Activated CD4-positive, CD25-positive, alpha-beta regulatory T cell treated with anti-CD3 and anti-CD28 coated beads, Interleukin-2, amount 50 U/mL, for 16 hours (primary cell): Measurements from ENCODE around the gene BRAT1.

Experiments used
- DNase-seq: peaks from one replicate; pipeline ENCODE4 v3.0.0-alpha.2; 2020; ENCODE audit warnings: low read depth, low spot score

BRAT1 gene

DNA sequence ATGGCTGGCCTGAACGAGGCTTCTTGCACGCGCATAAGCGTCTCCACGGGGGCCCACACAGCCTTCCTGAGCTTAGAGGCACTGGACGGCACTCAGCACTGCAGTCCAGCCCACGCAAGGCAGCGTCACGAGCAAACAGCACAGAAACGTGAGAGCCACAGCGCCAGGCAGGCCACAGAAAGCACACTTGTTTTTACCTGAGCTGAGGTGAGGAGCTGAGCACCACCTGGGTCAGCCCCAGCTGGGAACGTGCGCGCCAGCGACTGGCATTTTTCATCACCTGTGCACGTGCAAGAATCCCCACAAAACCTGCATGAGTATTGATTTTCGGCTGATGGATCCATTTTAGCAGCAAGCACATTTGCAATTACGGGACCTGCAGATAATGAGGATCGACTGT lies 30.1 kb upstream of the BRAT1 start:
- no peak for DNase-seq

DNA sequence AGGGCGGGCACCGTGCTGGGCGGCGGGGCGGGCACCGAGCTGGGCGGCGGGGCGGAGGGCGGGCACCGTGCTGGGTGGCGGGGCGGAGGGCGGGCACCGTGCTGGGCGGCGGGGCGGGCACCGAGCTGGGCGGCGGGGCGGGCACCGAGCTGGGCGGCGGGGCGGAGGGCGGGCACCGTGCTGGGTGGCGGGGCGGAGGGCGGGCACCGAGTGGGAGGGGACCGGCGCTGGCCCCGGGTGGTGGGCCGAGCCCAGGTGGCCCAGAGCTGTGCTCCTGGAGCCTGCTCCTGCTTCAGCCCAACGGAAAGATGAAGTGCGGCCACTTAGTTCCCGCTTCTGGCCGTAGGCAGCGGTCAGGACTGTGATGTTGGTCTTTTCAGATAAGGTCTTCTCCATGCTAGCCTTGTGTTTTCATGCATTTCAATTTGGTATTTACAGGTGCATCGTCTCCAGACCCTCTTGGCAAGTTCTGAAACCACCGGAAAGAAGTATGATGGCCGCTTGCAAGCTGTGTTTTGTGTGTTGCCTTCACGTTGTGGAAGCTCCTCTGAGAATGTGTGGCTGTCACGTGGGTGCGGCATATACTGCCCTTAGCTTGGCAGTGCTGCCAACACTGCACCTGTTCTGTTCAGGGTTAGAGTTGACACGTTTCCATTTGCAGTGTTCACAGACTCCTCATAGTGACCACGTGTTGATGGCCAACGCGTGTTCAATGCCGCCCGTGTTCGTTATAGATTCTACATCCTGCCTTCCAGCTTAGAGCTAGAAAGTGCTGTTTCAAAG lies 28.7 kb upstream of the BRAT1 start:
- no peak for DNase-seq

DNA sequence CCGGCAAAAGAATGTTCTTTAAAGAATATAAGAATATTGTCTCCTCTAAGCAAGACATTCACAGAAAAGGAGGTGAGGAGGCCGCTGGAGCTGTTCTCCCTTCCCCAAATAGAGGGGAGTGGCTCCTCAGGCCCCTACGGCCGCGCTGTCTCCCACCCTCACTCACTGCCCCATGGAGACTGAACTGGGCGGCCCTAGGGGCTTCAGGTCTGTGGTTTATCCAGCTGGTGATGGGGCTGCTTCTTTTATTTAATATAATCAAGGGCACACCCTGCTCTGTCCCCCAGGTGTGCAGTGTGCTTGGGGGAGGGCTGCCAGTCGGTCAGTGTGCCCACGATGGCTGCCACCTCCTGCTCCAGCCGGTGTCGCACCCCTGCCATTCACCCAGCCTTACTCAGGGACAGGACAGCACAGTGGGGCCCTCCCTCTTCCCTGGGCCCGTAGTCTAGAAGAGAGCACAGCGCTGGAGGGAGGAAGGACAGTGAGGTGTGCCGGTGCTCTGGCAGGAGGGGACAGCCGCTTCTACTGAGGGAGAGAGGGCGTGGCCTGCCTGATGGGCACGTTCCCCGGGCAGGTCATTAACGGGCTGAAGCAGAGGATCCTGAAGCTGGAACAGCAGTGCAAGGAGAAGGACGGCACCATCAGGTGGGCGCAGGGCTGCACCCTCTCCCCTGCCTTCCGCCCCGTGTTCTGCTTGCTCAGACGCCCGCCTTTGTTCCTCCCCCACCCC lies 26.8 kb upstream of the BRAT1 start:
- DNase-seq, result no peak

DNA sequence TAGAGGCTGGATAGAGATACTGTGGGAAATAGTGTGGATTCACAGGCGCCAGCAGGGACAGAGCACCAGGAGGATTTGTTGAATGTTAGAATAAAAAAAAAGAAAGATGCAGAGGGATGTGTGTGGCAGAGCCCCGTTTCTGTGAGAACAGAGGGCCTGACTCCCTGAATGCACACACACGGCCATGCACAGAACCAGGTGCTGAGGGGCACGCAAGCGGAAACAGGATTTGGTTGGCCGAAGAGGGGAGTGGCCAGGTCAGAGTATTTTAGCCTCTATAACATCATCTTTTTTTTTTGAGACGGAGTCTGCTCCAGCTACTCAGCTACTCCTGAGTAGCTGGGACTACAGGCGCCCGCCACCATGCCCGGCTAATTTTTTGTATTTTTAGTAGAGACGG lies 25.3 kb upstream of the BRAT1 start:
- DNase-seq, result no peak

DNA sequence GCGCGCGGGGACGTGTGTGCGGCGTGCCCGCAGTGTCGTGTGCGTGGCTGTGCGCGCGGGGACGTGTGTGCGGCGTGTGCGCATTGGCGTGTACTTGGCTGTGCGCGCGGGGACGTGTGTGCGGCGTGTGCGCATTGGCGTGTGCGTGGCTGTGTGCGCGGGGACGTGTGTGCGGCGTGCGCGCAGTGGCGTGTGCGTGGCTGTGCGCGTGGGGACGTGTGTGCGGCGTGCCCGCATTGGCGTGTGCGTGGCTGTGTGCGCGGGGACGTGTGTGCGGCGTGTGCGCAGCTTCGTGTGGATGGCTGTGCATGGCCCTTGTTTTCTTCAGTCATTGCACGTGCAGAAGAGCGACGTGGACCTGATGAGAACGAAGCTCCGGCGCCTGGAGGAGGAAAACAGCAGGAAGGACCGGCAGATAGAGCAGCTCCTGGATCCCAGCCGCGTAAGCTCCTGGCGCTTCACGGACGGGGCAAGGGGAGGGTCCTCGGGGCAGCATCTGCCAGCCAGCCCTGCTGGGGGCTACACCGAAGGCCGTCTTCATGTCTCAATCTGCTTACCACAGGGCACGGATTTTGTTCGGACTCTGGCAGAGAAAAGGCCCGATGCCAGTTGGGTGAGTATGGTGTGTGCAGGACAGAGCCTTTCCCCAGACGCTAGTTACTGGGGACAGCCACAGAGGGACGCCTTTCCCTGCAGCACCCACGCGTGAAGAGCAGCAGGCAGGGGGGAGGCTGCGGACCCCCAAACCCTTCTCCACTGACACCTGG lies 22.8 kb upstream of the BRAT1 start:
- DNase-seq, result no peak

DNA sequence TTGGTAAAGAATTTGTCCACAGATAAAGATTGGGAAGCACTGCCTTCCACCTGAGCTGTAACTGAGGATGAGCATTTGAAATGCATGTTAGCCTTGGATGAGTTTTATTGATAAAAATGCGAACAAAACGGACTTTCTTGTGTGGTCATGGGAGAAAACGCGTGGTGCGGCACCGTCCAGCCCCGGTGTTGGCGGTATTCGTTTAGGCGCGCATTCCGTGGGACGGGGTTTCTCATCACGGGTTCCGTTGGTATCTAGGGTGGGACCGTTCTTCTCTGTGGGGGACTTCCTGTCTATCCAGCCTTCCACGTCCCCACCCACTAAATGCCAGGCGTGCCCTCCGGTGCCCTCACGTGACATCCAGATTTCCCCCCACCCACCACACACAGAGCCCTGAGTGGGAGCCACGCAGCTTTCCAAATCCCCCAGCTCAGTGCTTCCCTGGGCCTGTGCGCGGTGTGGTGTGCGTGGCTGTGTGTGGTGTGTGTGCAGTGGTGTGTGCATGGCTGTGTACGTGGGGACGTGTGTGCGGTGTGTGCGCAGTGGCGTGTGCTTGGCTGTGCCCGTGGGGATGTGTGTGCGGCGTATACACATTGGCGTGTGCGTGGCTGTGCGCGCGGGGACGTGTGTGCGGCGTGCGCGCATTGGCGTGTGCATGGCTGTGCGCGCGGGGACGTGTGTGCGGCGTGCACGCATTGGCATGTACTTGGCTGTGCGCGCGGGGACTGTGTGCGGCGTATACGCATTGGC lies 21.6 kb upstream of the BRAT1 start:
- no peak for DNase-seq

DNA sequence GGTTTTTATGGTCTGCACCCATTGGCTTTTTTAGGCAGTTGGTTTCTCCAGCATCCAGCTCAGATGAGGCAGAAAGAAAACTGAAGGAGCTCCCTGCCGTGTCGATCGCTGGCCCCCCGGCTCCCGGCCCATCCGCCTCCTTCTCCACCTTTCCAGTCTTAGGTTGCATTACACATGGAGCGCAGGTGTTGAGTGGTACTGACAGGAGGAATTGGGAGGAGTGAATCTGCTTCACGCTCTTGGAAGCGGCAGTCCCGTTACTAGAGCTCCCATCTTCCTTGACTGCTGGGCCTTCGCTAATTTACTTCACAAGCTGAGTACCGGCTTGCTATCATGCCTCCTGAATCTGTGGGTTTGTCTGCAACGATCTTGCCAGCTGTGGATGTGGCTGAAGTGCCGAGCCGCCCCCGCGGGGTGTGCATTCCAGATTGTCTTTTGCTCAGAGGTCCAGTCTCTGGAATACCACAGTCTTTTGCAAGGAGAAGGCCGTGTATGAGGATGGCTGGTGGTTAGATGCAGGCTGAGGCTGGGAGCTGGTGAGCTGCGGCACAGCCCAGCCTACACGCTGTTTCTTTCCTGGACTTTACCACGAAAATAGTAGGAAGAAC lies 20.5 kb upstream of the BRAT1 start:
- DNase-seq, result no peak

DNA sequence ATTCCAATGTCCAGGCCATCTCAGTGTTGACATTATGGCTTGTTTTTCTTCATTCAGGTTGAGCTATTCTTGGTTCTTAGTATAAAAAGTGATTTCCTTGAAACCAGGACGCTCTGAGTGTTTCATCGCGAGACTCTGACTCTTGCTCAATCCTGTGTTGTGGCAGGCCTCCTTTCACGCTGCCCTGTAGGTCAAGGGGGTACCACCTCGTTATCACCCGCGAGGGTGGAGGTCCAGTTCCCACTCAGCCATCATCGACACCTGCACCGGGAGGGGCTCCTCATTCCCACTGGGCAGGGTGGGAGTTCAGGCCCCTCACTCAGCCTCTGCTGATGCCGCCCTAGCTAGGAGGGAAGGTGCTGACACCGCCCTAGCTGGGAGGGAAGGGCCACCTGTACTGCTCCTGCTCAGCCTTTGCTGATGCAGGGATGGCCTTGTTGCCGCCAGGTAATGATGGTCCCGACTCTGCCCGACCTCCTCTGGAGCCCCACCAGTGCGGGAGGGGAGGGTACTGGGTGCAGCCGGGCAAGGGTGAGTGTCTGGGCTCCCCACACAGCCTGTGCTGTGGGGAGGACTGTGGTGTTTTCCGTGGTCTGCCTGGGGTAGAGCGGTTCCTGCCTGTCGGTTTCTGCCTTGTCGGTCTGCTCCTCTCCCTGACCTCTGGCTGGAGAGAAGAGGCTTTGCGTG lies 19.9 kb upstream of the BRAT1 start:
- no peak for DNase-seq

DNA sequence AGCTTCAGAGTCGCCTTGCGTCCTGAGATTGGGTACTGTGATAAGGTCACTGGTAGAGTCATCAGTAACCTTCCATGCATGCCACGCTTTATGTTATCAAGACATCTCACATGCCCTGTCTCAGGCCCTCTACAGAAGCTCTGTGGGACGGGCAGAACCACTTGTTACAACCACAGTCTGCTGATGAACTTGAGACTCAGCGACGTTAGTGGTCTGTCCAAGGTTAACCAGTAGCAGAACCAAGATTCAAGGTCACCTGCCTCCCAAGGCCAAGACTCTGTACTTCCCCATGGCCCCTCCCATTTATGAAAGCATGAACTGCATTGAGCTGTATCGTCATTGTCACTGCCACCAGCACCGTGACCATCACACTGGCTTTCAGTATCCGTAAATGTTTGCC lies 18.4 kb upstream of the BRAT1 start:
- DNase-seq, result no peak

DNA sequence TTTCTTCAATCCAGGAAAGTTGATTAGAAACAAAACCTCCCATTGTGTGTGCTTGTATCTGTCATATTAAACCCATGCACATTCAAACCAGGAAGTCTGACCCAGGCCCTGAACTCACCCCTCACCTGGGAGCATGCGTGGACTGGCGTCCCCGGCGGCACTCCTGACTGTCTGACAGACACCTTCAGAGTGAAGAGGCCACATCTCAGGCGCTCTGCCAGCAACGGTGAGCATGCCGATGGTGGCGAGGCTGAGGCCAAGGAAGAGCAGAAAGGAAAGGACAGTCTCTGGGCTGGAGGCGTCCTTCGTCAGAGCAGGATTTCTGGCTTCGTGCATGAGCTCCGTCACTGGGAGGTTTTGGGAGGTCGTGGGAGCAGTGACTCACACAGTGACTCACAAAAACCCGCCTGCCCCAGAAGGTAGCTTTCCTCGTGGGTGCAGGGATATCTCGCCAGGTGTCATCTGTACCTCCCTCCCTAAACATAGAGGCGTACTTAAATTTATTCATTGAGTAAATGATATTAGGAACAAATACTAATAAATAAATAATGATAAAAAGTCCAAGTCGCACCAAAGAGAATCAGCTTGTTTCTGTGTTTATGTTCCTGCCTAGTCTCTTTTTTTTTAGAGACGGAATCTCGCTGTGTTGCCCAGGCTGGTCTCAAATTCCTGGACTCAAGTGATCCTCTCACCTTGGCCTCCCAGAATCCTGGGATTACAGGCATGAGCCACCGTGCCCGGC lies 16.9 kb upstream of the BRAT1 start:
- DNase-seq, result no peak

DNA sequence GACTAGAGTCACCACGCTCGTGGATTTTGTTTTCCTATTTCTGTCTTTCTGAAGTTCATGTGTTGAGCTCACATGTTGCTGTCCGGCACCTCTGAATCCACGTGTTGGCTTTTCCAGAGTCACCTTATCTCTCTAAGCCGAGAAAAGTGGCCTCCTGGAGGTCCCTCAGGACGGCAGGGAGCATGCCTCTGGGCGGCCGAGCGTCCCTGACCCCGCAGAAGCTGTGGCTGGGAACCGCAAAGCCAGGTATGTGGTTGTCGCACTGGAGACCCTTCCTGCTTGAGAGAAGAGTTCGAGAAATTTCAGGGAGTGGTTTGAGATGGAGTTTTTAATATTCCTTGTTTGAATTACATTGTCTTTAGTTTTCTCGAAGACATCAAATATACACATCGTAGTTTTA lies 16.1 kb upstream of the BRAT1 start:
- DNase-seq, result no peak

DNA sequence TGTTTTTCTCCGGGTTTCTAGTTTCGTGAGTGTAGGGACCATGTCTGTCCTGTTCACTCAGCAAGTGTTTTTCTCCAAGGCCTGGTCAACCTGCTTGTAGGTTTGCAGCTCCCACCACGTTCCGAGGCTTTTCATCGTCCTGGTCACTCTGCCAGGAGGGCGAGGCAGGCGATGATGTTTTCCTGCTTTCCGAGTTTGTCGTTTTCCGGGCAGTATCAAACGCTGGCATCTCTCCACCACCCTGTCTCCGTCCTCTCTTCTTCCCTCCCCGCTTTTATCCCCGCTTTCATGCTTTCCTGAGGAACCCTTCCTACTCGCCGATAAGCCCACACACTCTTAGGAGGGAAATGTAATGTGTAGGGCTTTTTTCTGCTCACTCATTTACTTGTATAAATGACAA lies 14.7 kb upstream of the BRAT1 start:
- DNase-seq, result no peak

DNA sequence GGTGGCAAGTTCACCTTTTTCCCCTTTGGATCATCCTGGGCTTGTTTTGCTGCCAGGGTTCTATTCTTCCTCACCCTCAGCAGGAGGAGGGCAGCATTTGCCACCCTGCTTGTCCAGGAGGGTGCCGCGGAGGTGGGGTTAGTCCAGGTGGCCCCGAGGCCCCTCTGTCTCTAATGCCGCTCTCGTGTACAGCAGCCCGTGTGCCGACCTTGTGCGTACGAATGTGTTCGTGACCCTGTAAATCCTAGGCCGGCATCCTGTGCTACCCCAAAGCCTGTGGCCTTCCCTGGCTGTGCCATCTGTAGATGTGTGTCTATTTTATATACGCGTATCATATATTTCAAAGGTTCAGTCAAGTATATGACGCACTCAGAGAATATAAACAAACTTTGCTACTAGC lies 14.1 kb upstream of the BRAT1 start:
- DNase-seq, result no peak

DNA sequence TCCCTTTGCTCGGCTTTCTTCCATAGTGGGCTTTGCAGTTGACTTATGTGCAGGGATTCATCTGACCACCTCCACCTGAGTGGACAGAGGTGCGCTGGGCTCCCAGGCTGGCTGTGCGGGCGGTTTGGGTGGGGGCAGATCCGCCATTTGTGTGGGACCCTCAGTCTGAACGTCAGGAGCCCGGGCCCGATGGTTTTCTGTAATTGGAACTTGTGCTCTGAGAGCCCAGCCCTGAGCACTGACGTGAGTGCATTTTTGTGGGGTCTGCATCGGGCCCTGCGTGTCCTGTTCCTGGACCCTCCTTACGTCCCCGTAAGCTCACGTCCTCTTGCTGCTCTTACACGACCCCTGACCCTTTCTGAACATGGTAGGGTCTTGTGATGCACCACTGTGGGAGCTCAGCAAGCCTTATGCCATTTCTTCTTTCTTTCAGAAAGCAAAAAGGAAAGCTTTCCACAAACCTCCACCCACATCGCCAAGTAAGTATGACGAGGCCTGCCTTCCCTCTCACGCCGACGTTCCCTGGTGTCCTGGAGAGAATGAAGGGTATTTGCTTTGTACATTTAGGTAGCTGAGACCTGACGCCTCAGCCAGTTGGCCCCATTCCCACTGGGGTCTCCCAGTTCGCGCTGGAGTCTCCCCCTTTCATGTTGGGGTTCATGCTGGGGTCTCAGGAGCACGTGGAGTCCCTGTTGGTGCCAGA lies 13.3 kb upstream of the BRAT1 start:
- DNase-seq, result no peak

DNA sequence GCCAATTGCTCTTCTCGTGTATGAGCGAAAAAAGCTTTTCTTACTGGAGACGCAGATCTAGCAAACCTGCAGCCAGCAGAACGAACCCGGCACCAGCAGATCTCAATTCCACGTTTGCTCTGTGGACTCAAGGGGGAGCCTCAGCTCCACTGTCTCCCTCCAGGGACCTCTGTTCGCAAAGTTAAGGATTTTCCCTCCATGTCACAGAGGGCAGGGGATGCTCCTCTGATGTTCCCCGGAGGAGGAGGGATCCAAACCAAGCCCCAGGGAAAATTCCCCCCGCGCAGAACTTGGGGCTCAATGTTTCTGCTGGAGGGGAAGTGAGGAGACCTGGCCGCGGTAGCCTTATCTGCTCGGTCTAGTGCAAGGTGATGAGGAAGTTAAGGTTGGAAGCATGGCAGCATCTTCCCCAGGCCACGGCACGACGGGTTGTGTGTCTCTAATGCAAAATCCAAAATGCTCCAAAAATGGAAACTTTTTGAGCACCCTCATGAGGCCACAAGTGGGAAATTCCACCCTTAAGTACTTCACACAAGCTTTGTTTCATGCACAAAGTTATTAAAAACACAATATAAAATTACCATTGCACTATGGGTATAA lies 12.5 kb upstream of the BRAT1 start:
- no peak for DNase-seq

DNA sequence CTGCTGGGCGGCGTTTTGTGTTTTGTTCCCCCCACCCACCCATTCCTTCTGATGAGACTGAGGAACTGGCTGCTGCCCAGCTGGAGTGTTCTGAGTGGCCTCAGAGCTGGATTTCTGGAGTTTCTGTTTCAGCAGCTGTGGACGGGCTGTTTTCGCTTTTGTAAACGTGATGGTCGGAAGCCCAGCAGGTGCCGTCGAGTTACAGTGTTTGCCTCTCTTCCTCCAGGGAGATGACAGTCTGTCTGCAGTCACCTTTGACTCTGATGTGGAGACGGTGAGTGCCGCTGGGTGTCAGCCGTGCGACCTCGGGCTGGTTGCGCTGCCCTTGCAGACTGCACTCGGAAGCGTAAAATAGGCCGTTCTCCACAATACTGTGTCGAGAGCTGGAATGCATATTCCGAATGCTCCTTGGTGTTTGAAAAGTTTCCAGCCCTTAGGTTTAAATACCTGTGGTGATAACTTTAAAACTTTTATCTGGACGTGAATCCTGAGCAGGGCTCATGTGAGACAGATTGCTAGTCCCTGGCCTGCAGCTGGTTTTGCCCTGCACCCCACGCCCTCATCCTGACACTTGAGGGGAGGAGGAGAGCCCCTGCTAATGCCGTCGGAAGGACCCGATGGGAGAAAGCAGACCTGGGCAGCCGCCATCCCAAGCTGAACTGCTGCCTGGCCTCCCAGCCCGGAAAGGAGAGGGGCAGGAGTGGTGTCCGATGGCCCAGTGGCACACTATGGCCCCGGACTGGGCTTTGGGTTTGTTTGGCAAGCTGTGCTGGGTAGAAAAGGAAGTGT lies 11.8 kb upstream of the BRAT1 start:
- DNase-seq, result no peak

DNA sequence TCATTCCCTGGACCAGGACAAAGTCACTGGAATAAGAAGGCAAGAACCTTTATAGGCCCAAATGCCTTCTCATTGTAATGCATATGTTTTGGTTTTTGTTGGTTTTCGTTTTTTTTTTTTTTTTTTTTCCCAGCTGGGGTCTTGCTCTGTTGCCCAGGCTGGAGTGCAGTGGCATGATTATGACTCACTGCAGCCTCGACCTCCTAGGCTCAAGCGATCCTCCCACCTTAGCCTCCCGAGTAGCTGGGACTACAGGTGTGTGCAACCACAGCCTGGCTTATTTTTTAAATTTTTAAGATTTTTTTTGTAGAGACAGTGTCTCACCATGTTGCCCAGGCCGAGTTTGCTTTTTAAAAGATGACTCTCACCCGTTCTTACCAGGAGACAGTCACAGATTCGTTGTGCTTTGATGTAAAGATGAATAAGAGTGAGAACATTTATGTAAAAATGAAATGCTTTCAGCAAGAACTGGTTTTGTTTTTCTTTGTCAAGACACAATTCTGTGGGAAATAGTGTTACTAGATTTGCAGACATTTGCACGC lies 11.1 kb upstream of the BRAT1 start:
- DNase-seq, result no peak

DNA sequence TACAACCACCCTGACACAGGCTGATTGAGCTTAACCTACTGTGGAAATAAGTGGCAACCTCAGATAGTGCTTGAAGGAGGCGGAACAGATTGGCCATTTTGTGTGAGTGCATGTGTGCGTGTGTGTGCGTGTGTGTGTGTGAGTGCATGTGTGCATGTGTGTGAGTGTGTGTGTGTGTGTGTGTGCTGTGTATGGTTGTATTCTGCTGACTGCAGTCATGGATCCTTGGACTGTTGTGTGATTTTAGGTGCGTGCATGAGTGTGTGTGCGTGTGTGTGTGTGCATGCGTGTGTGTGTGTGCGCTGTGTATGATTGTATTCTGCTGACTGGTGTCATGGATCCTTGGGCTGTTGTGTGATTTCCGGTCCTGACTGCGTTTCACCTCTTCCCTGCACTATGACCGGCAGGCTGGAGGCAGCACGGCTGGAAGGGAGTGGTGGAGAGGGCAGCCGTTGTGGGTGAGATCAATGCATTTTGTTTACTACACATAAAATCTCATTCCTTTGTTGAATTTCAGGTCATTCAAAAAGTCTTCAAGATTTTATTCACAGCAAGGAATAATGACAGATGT lies 9.7 kb upstream of the BRAT1 start:
- no peak for DNase-seq
